HEK293T (cell line): Measurements from ENCODE around the gene ZNF532.

Experiments
- SP1 ChIP-seq: fragments of 450-650 bp; IDR thresholded peaks from 2 replicates; pipeline ENCODE4 v1.6.1; 2017
- SUZ12 ChIP-seq: fragments of 450-650 bp; IDR thresholded peaks from 2 replicates; pipeline ENCODE4 v1.6.1; 2016; ENCODE audit warnings: mild to moderate bottlenecking

DNA sequence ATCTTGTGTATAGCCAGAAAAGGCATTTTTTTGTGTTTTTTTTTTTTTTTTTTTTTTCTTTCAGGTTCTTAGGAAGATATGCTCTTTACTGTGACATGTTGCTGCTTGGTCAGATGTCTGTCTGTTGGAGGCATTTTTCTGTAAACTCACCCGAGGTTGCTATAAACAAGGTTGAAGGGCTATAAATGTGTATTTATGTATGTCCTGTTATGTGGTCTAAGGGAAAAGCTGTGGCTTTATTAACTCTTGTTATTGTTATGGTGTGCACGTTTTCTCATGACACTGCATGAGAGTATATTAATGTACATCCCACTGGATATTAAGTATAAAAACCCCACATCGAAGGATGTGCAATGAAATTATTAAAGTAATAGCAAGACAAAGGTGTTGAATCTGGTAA is 102.0 kb downstream of the ZNF532 start:
- TF ChIP-seq SUZ12 (no peak), SP1 (no peak)
